Gastrocnemius medialis (tissue), 4 donors: Measurements from ENCODE around the gene SIM1.

ENCODE experiments used
- CTCF ChIP-seq, 5 experiments: fragments of 450-650 bp in 3 of 5; fragments of 200-600 bp in 2 of 5; sonication (generic) in 2 of 5; IDR thresholded peaks in 4 of 5; conservative IDR thresholded peaks in 1 of 5; 1 replicate in 4 of 5; 2 replicates in 1 of 5; pipeline ENCODE4 v1.5.1; 2016 to 2019; ENCODE audit warnings: antibody characterized with exemption in 5 of 5, mild to moderate bottlenecking in 3 of 5, moderate library complexity in 3 of 5
- POLR2A ChIP-seq, 2 donors: fragments of 450-650 bp; IDR thresholded peaks; one replicate each; pipeline ENCODE4 v1.6.1; 2017; ENCODE audit warnings: antibody characterized with exemption in 2 of 2, mild to moderate bottlenecking in 2 of 2, moderate library complexity in 2 of 2

DNA sequence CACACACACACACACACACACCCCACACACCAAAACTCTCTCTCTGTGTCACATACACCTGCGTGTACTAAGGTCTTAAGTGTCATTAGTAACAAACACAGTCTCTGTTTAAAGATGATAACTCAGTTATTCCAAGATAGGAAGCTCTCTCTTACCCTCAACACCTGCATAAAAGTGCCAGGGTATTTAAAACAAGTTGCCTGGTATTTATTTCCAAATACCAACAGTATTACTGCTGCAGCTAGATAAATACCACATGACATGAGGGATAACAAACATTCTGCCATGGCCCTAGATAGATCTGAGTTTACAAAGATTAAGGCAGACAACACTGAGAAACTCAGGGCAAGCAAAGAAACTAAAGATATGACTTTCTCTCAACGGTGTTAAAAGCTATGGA is 118.5 kb downstream of the SIM1 start:
- TF ChIP-seq CTCF (IDR thresholded peaks at IDR 0.05 in 4 of 5, conservative IDR thresholded peaks at IDR 0.05 in 1 of 5) (no peak), POLR2A (IDR thresholded peaks at IDR 0.05) (no peak)
